NCI-H1694 (cell line): ENCODE data around the gene SCRN1.
"Not testable (repeated sequence)": the region's sequence is repeated elsewhere in the genome, so short reads cannot be mapped to it uniquely, and the experiment has no call there.

ENCODE experiments used
- DNase-seq: peaks from one replicate; lab custom pipeline; 2025; lab: John Stamatoyannopoulos, UW

Gene SCRN1

GRCh38 chr7:29968683-29969395 is 20.8 kb downstream of the SCRN1 start:
- peak; percentile 91 for DNase-seq

- no peak for DNase-seq
These were observed 24.6 kb downstream of the SCRN1 start for GRCh38 chr7:29965030-29965429.

- no peak for DNase-seq
These were observed 27.6 kb downstream of the SCRN1 start for GRCh38 chr7:29962035-29962434.

- not testable (repeated sequence) for DNase-seq
These were observed 28.0 kb downstream of the SCRN1 start for GRCh38 chr7:29961611-29962010.

GRCh38 chr7:29958667-29959358 is 30.8 kb downstream of the SCRN1 start:
- no peak for DNase-seq

DNA sequence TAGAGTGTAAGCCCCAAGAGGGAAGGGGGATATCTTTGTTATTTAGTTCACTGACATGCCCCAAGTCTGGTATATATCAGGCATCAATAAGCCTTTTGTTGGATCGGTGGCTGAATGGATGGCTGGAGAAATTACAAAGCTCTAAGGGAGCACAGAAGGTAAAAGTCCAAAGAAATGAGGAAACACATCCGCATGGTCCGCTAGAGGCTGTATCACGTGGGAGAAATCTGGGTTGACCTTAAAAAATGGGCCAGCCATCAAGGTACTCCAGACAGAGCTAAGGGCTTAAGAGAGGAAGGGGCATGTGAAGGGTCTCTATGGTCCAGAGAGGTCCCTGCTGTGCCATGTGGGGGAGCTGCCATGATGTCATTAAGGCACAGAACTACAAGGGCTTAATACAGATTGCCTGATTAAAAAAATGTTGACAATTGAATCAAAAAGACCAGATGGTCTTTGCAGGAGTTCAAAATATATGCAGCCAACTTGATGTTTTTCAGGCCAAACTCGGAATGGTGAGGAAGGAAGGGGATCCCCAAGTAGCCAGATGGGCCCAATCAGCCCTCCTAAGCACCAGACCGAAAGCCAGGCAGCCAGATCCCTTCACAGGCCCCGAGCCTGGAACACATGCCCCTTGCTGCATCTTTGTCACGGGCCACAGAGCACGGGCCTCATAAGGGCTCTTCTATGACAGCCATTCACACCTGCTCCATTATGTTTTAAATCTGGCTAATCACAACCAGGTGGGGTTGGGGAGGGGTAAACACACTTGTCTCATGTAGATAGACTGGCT is 31.9 kb downstream of the SCRN1 start:
- peak; percentile 52 for DNase-seq

DNA sequence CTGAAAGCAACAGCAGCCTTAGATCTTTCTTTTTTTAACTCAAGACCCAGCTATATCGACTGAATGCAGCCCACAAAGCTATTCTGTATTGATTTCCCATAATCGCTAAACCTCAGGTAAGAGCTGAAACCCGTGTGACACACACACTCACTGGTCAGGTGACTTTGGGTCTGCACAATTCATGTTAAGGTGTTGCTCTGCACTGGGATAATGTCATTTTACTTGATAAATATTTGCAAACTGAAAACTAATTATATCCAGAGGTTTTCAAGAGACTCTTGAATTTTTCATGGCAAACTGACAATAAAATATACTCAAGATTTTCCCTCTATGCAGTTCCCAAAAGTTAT is 33.1 kb downstream of the SCRN1 start:
- DNase-seq: no peak

GRCh38 chr7:29955799-29956486 is 33.7 kb downstream of the SCRN1 start:
- no peak for DNase-seq

GRCh38 chr7:29955075-29955792 is 34.4 kb downstream of the SCRN1 start:
- DNase-seq: no peak

- no peak for DNase-seq
These were observed 35.8 kb downstream of the SCRN1 start for GRCh38 chr7:29953726-29954347.

GRCh38 chr7:29951206-29951605 is 38.4 kb downstream of the SCRN1 start:
- no peak for DNase-seq

DNA sequence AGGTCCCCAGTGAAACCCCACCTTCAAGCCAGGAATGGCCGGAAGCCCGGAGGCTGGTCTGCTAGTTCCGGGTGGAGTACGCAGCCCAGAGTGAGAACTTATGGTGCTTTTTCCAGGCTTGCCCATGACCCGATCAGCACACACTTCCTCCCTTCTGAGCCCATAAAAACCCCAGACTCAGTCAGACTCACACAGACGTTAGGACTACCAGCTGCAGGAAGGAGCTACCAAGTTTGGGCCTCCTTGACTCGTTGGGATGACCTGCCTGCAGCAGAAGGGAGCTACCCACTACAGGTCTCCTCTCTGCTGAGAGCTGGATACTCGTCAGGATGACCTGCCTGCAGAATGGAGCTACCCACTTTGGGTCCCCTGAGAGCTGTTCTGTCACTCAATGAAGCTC is 39.1 kb downstream of the SCRN1 start:
- no peak for DNase-seq

DNA sequence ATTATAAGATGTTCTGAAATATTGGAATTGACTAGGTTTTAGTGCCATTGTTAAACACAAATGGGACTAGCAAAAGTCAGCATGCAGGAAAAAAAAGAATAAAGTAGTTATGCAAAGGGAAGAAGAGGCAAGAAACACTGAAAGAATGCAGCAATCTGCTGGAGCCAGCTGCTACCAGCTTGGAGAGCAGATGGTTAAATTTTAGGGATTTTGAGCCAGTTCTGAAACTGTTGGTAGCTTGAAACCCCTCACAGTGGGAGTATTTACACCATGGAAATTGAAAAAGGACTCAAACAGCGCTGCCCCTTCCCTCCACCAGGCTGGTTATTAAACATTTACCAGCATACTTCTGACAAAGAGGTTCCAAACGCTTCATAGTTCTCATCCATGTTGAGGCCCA is 41.0 kb downstream of the SCRN1 start:
- DNase-seq: no peak

GRCh38 chr7:29946428-29947186 is 43.0 kb downstream of the SCRN1 start:
- no peak for DNase-seq

DNA sequence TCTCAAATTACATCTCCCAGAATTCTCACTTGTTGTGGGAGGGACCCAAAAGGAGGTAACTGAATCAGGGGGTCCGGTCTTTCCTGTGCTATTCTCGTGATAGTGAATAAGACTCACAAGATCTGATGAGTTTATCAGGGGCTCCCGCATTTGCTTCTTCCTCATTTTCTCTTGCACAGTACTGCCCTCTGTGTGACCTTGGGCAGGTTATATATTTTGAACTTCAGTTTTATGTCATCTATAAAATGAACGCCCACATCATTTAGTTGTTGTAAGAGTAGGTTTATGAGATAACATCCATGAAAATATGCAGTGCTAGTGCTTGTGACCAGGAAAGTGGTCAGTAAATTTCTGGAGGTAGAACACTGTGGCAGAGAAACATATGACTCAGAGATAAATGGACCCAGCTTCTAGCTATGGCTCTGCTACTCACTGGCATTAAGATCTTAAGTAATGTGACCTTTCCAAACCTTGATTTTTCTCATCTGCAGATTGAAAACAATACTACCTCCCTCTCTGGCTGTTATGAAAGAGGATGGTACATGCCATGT is 44.3 kb downstream of the SCRN1 start:
- DNase-seq: no peak

DNA sequence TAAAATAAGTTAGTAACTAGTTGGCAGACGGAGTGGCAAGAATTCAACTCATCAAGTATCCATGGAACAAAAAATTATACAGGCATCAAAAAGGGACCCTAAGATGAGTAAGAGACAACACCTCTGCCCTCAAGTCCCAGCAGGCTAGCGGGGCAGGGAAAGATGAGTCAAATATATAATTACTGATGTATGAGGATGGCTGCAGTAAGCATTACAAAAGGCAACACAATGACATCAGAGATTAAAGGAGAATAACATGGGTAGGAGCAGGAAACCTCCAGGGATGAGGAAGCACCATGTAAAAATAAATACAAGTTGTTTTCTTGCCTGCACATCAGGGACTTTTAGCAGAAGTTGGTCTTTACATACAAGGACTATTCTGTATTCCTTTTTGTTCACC is 49.4 kb downstream of the SCRN1 start:
- no peak for DNase-seq

DNA sequence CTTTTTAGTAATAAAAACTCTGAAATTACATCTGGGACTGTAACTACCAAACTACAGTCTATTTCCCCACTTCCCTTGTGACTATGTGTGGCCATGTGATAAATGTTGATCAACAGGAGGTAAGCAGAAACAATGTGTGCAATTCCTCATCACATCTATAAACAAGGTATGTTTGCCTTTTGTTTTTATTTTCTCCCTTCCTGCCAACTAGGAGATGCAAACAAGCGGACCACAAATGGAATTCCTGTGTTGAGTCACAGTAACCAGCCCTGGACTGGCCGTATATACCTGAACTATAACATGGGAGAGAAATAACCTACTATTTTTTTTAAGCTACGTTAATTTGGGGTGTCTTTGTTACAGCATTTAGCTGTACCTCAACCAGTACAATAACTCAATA is 52.5 kb downstream of the SCRN1 start:
- no peak for DNase-seq

GRCh38 chr7:29935111-29935510 is 54.5 kb downstream of the SCRN1 start:
- DNase-seq: no peak

DNA sequence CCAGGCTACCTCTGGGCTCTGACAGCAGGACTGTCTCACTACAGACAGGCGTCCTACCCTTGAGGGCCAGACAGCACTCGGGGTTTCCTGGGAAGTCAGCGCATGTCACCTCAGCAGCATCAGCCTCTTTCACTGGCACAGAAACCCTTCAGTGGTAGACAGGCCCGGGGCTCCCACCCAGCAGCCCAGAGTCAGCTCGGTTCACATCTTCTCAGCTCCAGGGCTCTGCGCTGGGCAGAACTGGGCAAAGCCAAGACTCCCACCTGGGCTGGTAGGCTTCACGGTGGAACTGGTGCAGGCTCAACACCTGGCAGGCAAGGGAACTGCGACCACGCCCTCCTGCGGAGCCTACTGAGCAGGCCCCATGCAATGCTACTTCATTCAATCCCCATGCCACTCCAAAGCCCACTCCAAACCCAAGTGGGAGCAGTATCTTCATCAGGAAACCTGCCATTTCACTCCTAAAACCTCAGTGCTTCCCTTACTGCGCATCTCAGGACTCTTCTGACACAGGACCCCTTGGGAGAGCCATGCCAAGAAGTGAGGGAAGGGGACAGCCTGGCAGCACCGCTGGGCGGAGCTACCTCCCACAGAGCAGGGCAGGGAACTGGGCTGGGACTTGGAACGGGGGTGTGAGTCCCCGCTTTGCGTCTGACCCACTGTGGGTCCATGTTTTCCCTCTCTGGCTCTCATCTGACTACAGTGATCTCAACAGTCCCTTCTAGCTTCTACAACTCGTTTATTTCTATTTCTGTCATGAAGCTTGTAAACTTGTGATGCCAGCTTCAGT is 60.4 kb downstream of the SCRN1 start:
- DNase-seq: no peak
